CD4-positive, alpha-beta memory T cell (primary cell): ENCODE data around the gene TUBGCP2. TPM values are rescaled to one million over a fixed set of nuclear protein-coding genes. Genes with fewer than 3 reads are reported as not detected.

Source experiments
- CTCF ChIA-PET: fragments of 350-600 bp; sonication (Branson Sonifier 250); formaldehyde crosslinking; loops from one replicate; lab custom pipeline; 2021; ENCODE audit warnings: inconsistent platforms; ENCODE audit not compliant: partially characterized antibody; lab: Charles Lee
- POLR2A ChIA-PET: fragments of 350-600 bp; sonication (Branson Sonifier 250); formaldehyde crosslinking; loops from one replicate; lab custom pipeline; 2021; ENCODE audit not compliant: partially characterized antibody; lab: Charles Lee
- DNase-seq, 5 donors: peaks; one replicate each; pipeline versions ENCODE4 v3.0.0 to v3.0.0-alpha.2; 2020 to 2022; ENCODE audit warnings: mixed read lengths in 1 of 5
- H3K27ac ChIP-seq: one replicate; pipeline ENCODE4 v1.7.0; 2013; ENCODE audit warnings: low read depth, low read length
- H3K27me3 ChIP-seq: 2 replicates; pipeline ENCODE4 v1.7.0; 2013; ENCODE audit warnings: mild to moderate bottlenecking, low read length, moderate library complexity; ENCODE audit not compliant: insufficient read depth
- H3K36me3 ChIP-seq: 2 replicates; pipeline ENCODE4 v1.7.0; 2013; ENCODE audit warnings: mild to moderate bottlenecking, low read length, moderate library complexity; ENCODE audit not compliant: insufficient read depth
- H3K4me1 ChIP-seq: 2 replicates; pipeline ENCODE4 v1.7.0; 2013; ENCODE audit warnings: mild to moderate bottlenecking, low read length, moderate library complexity; ENCODE audit not compliant: insufficient read depth
- H3K4me3 ChIP-seq, 2 donors: one replicate each; pipeline ENCODE4 v1.7.0; 2013; ENCODE audit warnings: low read length in 2 of 2, mild to moderate bottlenecking in 1 of 2
- H3K9me3 ChIP-seq, 2 donors: one replicate each; pipeline ENCODE4 v1.7.0; 2013; ENCODE audit warnings: low read length in 2 of 2, control low read depth in 1 of 2; ENCODE audit not compliant: control insufficient read depth in 1 of 2
- H3K27ac Mint-ChIP-seq, 7 donors: one replicate each; pipeline ENCODE4 v1.8.0; 2020 to 2021; ENCODE audit warnings: mixed read lengths in 7 of 7, mild to moderate bottlenecking in 6 of 7, inconsistent platforms in 3 of 7, moderate library complexity in 3 of 7
- H3K27me3 Mint-ChIP-seq, 2 donors: one replicate each; pipeline ENCODE4 v1.8.0; 2020 to 2021; ENCODE audit warnings: mixed read lengths in 2 of 2
- H3K36me3 Mint-ChIP-seq, 2 donors: one replicate each; pipeline ENCODE4 v1.8.0; 2020 to 2021; ENCODE audit warnings: mixed read lengths in 2 of 2, inconsistent platforms in 1 of 2, mild to moderate bottlenecking in 1 of 2
- H3K4me1 Mint-ChIP-seq, 4 donors: one replicate each; pipeline ENCODE4 v1.8.0; 2020 to 2021; ENCODE audit warnings: mixed read lengths in 4 of 4, mild to moderate bottlenecking in 1 of 4
- H3K4me3 Mint-ChIP-seq, 8 donors: one replicate each; pipeline ENCODE4 v1.8.0; 2020 to 2021; ENCODE audit warnings: mixed read lengths in 8 of 8, mild to moderate bottlenecking in 7 of 8, moderate library complexity in 6 of 8, inconsistent platforms in 3 of 8
- H3K9me3 Mint-ChIP-seq, 8 donors: one replicate each; pipeline ENCODE4 v1.8.0; 2020 to 2021; ENCODE audit warnings: mixed read lengths in 8 of 8, mild to moderate bottlenecking in 5 of 8, inconsistent platforms in 3 of 8, moderate library complexity in 1 of 8
- intact Hi-C: fragments of 100-400 bp; cut with micrococcal nuclease; formaldehyde crosslinking; loops from one replicate; pipeline ENCODE4 v1.15.1; 2023
- polyA plus RNA-seq, 2 donors: library from polyadenylated mRNA; unstranded; fragments of 300-500 nt; fragmentation: Illumina TruSeq; gene quantifications; one replicate each; pipeline ENCODE4 v1.2.3, GENCODE V29; 2021
- total RNA-seq, 2 experiments: library from RNA; stranded (reverse); gene quantifications; one replicate each; pipeline ENCODE4 v1.2.3, GENCODE V29; 2021

The TUBGCP2 gene
- total and polyA plus RNA-seq, 4 experiments from 2014 or later: 14.1 to 74.0 (median 53.7) TPM

- H3K4me3 Mint-ChIP-seq: no peak overlapping the region
- H3K36me3 Mint-ChIP-seq: no peaks in the 10 kb centered on the region
- Histone ChIP-seq H3K27me3 (no peaks in the 10 kb centered on the region), H3K4me1 (no peaks in the 10 kb centered on the region), H3K36me3 (no peaks in the 10 kb centered on the region), H3K27ac (no peak overlapping the region), H3K9me3 (no peaks in the 10 kb centered on the region), H3K4me3 (no peak overlapping the region)
- POLR2A ChIA-PET: no interaction called here
- no peak for DNase-seq
- CTCF ChIA-PET: no interaction called here
- no peak overlapping the region for H3K27ac Mint-ChIP-seq
- intact Hi-C loops: no loop called here
- no peaks in the 10 kb centered on the region for H3K9me3 Mint-ChIP-seq
- peaks cover 0 to 6% (median 2%) of the 10 kb centered on the region in 4 donors for H3K4me1 Mint-ChIP-seq
- H3K27me3 Mint-ChIP-seq: peaks cover 3% of the 10 kb centered on the region in 2 donors
These were observed 59.4 kb downstream of the TUBGCP2 start for GRCh38 chr10:133249094-133249780.

GRCh38 chr10:133248334-133248715 is 60.3 kb downstream of the TUBGCP2 start:
- no peak overlapping the region for H3K27ac Mint-ChIP-seq
- H3K9me3 Mint-ChIP-seq: no peaks in the 10 kb centered on the region
- DNase-seq: no peak
- ChIA-PET POLR2A (no interaction called here), CTCF (no interaction called here)
- peaks cover 3% of the 10 kb centered on the region in 2 donors for H3K27me3 Mint-ChIP-seq
- peaks cover 0 to 6% (median 2%) of the 10 kb centered on the region in 4 donors for H3K4me1 Mint-ChIP-seq
- no peak overlapping the region for H3K4me3 Mint-ChIP-seq
- H3K36me3 Mint-ChIP-seq: no peaks in the 10 kb centered on the region
- Histone ChIP-seq H3K27me3 (no peaks in the 10 kb centered on the region), H3K4me3 (no peak overlapping the region), H3K36me3 (no peaks in the 10 kb centered on the region), H3K4me1 (no peaks in the 10 kb centered on the region), H3K9me3 (no peaks in the 10 kb centered on the region), H3K27ac (no peak overlapping the region)
- intact Hi-C loops: no loop called here

- intact Hi-C loops: loop anchor here (2.0 kb wide), 1 partner anchor 71 kb away; no protein-coding TSS in a partner anchor
- Mint-ChIP-seq H3K4me1 (peaks cover 0 to 9% (median 3%) of the 10 kb centered on the region in 4 donors), H3K27ac (no peak overlapping the region), H3K4me3 (no peak overlapping the region), H3K36me3 (no peaks in the 10 kb centered on the region), H3K9me3 (no peaks in the 10 kb centered on the region), H3K27me3 (peaks cover 7% of the 10 kb centered on the region in 2 donors)
- Histone ChIP-seq H3K4me1 (no peaks in the 10 kb centered on the region), H3K27ac (no peak overlapping the region), H3K9me3 (no peaks in the 10 kb centered on the region), H3K36me3 (no peaks in the 10 kb centered on the region), H3K4me3 (no peak overlapping the region), H3K27me3 (no peaks in the 10 kb centered on the region)
- ChIA-PET POLR2A (no interaction called here), CTCF (no interaction called here)
- no peak for DNase-seq
These were observed 60.9 kb downstream of the TUBGCP2 start for GRCh38 chr10:133247681-133248333.

- Histone ChIP-seq H3K9me3 (no peaks in the 10 kb centered on the region), H3K27me3 (peaks cover 5% of the 10 kb centered on the region), H3K4me1 (peaks cover 10% of the 10 kb centered on the region), H3K27ac (no peak overlapping the region), H3K36me3 (no peaks in the 10 kb centered on the region), H3K4me3 (no peak overlapping the region)
- H3K27ac Mint-ChIP-seq: no peak overlapping the region
- no peaks in the 10 kb centered on the region for H3K36me3 Mint-ChIP-seq
- ChIA-PET CTCF (interaction anchor here (0.9 to 1.3 kb wide), 5 partner anchors 13 to 75 kb away, joined by 3 to 5 read pairs (median 4); partner anchors contain the start of gene ADAM8), POLR2A (no interaction called here)
- intact Hi-C loops: loop anchor here (2.0 kb wide), 1 partner anchor 73 kb away; no protein-coding TSS in a partner anchor
- no peak overlapping the region for H3K4me3 Mint-ChIP-seq
- no peaks in the 10 kb centered on the region for H3K9me3 Mint-ChIP-seq
- H3K27me3 Mint-ChIP-seq: peaks cover 17% of the 10 kb centered on the region in 2 donors
- H3K4me1 Mint-ChIP-seq: peaks cover 7 to 15% (median 12%) of the 10 kb centered on the region in 4 donors
- DNase-seq: no peak
These were observed 62.4 kb downstream of the TUBGCP2 start for GRCh38 chr10:133246236-133246626.

- Mint-ChIP-seq H3K4me3 (no peak overlapping the region), H3K27ac (no peak overlapping the region), H3K36me3 (no peaks in the 10 kb centered on the region), H3K4me1 (peaks cover 12 to 19% (median 17%) of the 10 kb centered on the region in 4 donors), H3K27me3 (peaks cover 21 to 22% of the 10 kb centered on the region in 2 donors), H3K9me3 (no peaks in the 10 kb centered on the region)
- H3K9me3 ChIP-seq: no peaks in the 10 kb centered on the region
- ChIA-PET CTCF (interaction anchor here (0.9 to 1.3 kb wide), 4 partner anchors 14 to 75 kb away, joined by 3 to 4 read pairs (median 4); no protein-coding TSS in a partner anchor), POLR2A (no interaction called here)
- no peak overlapping the region for H3K27ac ChIP-seq
- H3K36me3 ChIP-seq: no peaks in the 10 kb centered on the region
- H3K27me3 ChIP-seq: peaks cover 10% of the 10 kb centered on the region
- no peak overlapping the region for H3K4me3 ChIP-seq
- peaks cover 15% of the 10 kb centered on the region for H3K4me1 ChIP-seq
- intact Hi-C loops: loop anchor here (2.0 kb wide), 1 partner anchor 73 kb away; no protein-coding TSS in a partner anchor
- no peak for DNase-seq
These were observed 63.0 kb downstream of the TUBGCP2 start for GRCh38 chr10:133245439-133246235.

- Histone ChIP-seq H3K27me3 (peaks cover 21% of the 10 kb centered on the region), H3K4me3 (no peak overlapping the region), H3K9me3 (no peaks in the 10 kb centered on the region), H3K4me1 (peaks cover 15% of the 10 kb centered on the region), H3K27ac (no peak overlapping the region), H3K36me3 (no peaks in the 10 kb centered on the region)
- Mint-ChIP-seq H3K27me3 (peaks cover 30 to 31% of the 10 kb centered on the region in 2 donors), H3K4me1 (peaks cover 13 to 23% (median 16%) of the 10 kb centered on the region in 4 donors), H3K4me3 (no peak overlapping the region), H3K9me3 (no peaks in the 10 kb centered on the region), H3K36me3 (no peaks in the 10 kb centered on the region), H3K27ac (peak overlapping the region in 1 of 7 donors; percentile 17)
- DNase-seq: no peak
- CTCF ChIA-PET: no interaction called here
- intact Hi-C loops: no loop called here
- POLR2A ChIA-PET: no interaction called here
These were observed 65.1 kb downstream of the TUBGCP2 start for GRCh38 chr10:133243593-133243992.
